Natural killer cell (primary cell): ENCODE results near the gene CCNK. TPM values are rescaled to one million over a fixed set of nuclear protein-coding genes. Genes with fewer than 3 reads are reported as not detected.

Experiments
- ATAC-seq, 3 donors: fragments of 150-1000 bp in 2 of 3; fragments of 200-7000 bp in 1 of 3; cut with Tn5 transposase; 1 replicate in 1 of 3; 2 replicates in 2 of 3; pipeline ENCODE4 v1.10.0; 2021; ENCODE audit warnings: mild to moderate bottlenecking in 2 of 3, moderate library complexity in 2 of 3
- DNase-seq, 2 donors: peaks; one replicate each; pipeline versions ENCODE4 v3.0.0 to v3.0.0-alpha.2; 2013 to 2021; ENCODE audit warnings: mixed read lengths in 1 of 2
- H3K27ac ChIP-seq: one replicate; pipeline ENCODE4 v1.5.1; 2013; ENCODE audit warnings: mild to moderate bottlenecking, low read length
- H3K27me3 ChIP-seq: one replicate; pipeline ENCODE4 v1.6.1; 2013; ENCODE audit warnings: low read length; ENCODE audit not compliant: control insufficient read depth, insufficient read depth
- H3K36me3 ChIP-seq: one replicate; pipeline ENCODE4 v1.6.1; 2013; ENCODE audit warnings: low read length; ENCODE audit not compliant: control insufficient read depth, insufficient read depth
- H3K4me1 ChIP-seq: one replicate; pipeline ENCODE4 v1.6.1; 2013; ENCODE audit warnings: low read length; ENCODE audit not compliant: control insufficient read depth, insufficient read depth
- H3K4me3 ChIP-seq: one replicate; pipeline ENCODE4 v1.5.1; 2013; ENCODE audit warnings: low read length
- H3K9me3 ChIP-seq: one replicate; pipeline ENCODE4 v1.6.1; 2013; ENCODE audit warnings: low read length; ENCODE audit not compliant: control insufficient read depth, insufficient read depth
- H3K27ac Mint-ChIP-seq, 2 donors: one replicate each; pipeline ENCODE4 v1.8.0; 2022; ENCODE audit warnings: mild to moderate bottlenecking in 2 of 2, mixed read lengths in 2 of 2, moderate library complexity in 1 of 2
- H3K27me3 Mint-ChIP-seq, 2 donors: one replicate each; pipeline ENCODE4 v1.8.0; 2022; ENCODE audit warnings: low read depth in 2 of 2, mixed read lengths in 2 of 2
- H3K36me3 Mint-ChIP-seq: one replicate; pipeline ENCODE4 v1.8.0; 2022; ENCODE audit warnings: mixed read lengths
- H3K4me1 Mint-ChIP-seq, 2 donors: one replicate each; pipeline ENCODE4 v1.8.0; 2022; ENCODE audit warnings: mixed read lengths in 2 of 2
- H3K4me3 Mint-ChIP-seq: one replicate; pipeline ENCODE4 v1.8.0; 2022; ENCODE audit warnings: mild to moderate bottlenecking, moderate library complexity, mixed read lengths
- H3K9me3 Mint-ChIP-seq, 2 donors: one replicate each; pipeline ENCODE4 v1.8.0; 2022; ENCODE audit warnings: mixed read lengths in 2 of 2
- WGBS: methylation state at CpG from one replicate; pipeline ENCODE4 v1.1.7; 2013; ENCODE audit warnings: missing lambda C conversion rate; ENCODE audit not compliant: insufficient coverage; 5-methylcytosine and 5-hydroxymethylcytosine counted together
- intact Hi-C: fragments of 100-400 bp; cut with micrococcal nuclease; formaldehyde crosslinking; loops from one replicate; pipeline ENCODE4 v1.14.2; 2022
- total RNA-seq, 4 donors: library from RNA; stranded (reverse); fragments of 120-200 nt in 1 of 4; gene quantifications; one replicate each; pipeline versions ENCODE4 v1.2.3 to v1.2.4, GENCODE V29; 2013 to 2022
- TF ChIP-seq, protein P1 (sequence below): fragments of 200-600 bp; IDR thresholded peaks from one replicate; pipeline ENCODE4 v1.8.0; 2022; ENCODE audit warnings: antibody characterized with exemption

The CCNK gene
- total RNA-seq, 3 donors from 2014 or later (not counting 1 experiment from before 2014, with no cell fraction given) = 155 to 168 (median 165) TPM

DNA sequence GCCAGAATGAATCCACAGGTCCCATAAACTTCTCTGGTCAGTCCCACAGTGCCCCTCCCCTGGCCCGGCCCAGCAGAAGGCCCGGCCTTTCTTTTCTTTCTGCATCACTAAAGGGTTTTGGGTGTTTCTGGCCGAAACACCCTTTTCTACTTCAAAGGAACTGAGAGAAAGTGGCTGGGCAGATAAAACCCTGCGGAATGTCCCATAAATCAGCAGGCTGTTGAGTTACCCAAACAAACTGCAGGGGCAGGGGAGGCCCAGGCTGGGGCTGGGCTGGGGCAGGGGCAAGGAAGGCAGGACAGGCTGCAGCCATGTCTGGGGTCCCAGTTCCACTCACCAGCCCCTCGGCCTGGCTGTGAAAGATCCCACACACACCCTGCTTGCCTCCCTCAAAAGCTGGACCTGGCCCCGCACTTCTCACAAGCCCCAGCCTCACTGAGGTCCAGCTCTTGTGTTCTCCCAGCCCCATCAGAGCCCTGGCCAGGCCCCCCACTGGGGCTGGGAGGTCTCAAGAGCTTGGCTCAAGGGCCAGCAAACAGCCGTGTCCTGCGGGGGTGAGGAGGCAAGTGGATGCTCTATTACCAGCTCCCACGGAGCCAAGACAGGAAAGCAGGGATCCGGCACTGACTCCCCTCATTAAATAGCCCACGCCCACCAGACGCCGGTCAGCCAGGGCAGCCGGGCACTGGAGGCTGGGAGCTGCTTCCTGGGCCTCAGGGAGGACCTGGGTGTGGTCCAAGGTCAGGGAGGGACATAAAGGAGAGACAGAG lies 41.9 kb downstream of the CCNK start:
- ATAC-seq (no peak), DNase-seq (no peak)
- no peaks in the 10 kb centered on the region for H3K4me1 Mint-ChIP-seq
- 90% methylated on average over 14 of the region's 14 CpGs for WGBS
- Histone ChIP-seq H3K36me3 (no peaks in the 10 kb centered on the region), H3K27me3 (no peaks in the 10 kb centered on the region), H3K27ac (no peak overlapping the region), H3K4me1 (peaks cover 5% of the 10 kb centered on the region), H3K9me3 (no peaks in the 10 kb centered on the region), H3K4me3 (no peak overlapping the region)
- H3K9me3 Mint-ChIP-seq = no peaks in the 10 kb centered on the region
- intact Hi-C loops = no loop called here
- H3K27ac Mint-ChIP-seq = no peak overlapping the region
- H3K36me3 Mint-ChIP-seq = no peaks in the 10 kb centered on the region
- no peak overlapping the region for H3K4me3 Mint-ChIP-seq
- TF ChIP-seq, protein P1, sequence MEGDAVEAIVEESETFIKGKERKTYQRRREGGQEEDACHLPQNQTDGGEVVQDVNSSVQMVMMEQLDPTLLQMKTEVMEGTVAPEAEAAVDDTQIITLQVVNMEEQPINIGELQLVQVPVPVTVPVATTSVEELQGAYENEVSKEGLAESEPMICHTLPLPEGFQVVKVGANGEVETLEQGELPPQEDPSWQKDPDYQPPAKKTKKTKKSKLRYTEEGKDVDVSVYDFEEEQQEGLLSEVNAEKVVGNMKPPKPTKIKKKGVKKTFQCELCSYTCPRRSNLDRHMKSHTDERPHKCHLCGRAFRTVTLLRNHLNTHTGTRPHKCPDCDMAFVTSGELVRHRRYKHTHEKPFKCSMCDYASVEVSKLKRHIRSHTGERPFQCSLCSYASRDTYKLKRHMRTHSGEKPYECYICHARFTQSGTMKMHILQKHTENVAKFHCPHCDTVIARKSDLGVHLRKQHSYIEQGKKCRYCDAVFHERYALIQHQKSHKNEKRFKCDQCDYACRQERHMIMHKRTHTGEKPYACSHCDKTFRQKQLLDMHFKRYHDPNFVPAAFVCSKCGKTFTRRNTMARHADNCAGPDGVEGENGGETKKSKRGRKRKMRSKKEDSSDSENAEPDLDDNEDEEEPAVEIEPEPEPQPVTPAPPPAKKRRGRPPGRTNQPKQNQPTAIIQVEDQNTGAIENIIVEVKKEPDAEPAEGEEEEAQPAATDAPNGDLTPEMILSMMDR = no peak
- no peaks in the 10 kb centered on the region for H3K27me3 Mint-ChIP-seq

DNA sequence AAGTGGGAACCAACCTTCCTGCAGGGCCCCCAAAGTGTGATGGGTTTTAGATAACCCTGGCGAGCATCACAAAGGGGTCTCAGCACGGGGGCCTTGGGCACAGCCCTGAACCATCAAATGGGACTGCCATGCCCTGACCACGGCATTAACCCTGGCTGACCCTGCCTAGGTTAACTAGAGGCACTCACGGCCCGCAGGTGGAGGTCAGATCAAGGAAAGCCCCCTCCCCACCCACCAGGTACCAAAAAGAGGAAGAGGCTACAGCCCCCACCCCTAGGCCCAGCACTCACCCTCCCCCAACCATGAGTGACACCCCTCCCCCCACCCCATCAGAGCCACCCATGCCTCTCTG lies 42.5 kb downstream of the CCNK start:
- Histone ChIP-seq H3K4me3 (no peak overlapping the region), H3K36me3 (no peaks in the 10 kb centered on the region)
- intact Hi-C loops = no loop called here

DNA sequence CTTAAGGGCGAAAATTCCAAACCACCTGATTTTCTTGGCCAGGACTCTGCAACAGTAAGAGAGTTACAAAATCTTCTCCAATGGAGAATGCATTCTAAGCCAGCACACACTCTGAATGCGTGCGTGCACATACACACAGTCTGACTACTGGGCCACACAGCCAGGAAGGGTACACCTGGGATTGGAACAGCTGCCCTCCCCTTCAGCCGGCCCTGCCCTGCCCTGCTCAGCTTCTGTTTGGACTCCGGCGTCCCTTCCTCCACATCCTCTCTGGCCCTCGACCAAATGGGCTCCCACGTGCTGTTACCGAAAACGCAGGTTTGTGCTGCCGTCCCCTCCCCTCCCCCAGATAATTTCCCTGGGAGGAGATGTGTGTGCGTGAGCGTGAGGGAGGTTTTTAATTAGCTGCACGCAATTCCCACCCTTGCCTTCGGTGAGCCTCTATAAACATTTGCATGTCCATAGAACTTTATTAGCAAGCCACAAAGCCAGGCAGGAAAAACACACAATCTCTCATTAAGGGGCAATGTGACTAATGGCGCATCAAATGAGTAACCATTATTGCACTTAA lies 43.0 kb downstream of the CCNK start:
- Histone ChIP-seq H3K4me3 (no peak overlapping the region), H3K9me3 (no peaks in the 10 kb centered on the region), H3K36me3 (no peaks in the 10 kb centered on the region), H3K4me1 (no peaks in the 10 kb centered on the region), H3K27ac (no peak overlapping the region), H3K27me3 (no peaks in the 10 kb centered on the region)
- intact Hi-C loops = no loop called here
- 95% methylated on average over 10 of the region's 16 CpGs for WGBS
- no peak for DNase-seq
- no peak overlapping the region for H3K27ac Mint-ChIP-seq
- H3K4me3 Mint-ChIP-seq = no peak overlapping the region
- TF ChIP-seq, protein P1 = no peak
- H3K9me3 Mint-ChIP-seq = no peaks in the 10 kb centered on the region
- no peak for ATAC-seq
- no peaks in the 10 kb centered on the region for H3K36me3 Mint-ChIP-seq
- H3K27me3 Mint-ChIP-seq = no peaks in the 10 kb centered on the region
- H3K4me1 Mint-ChIP-seq = no peaks in the 10 kb centered on the region

More for the DNA sequence above, 42.5 kb downstream of the CCNK start:
- ATAC-seq (no peak), DNase-seq (no peak)
- Mint-ChIP-seq H3K27ac (no peak overlapping the region), H3K4me3 (no peak overlapping the region), H3K27me3 (no peaks in the 10 kb centered on the region), H3K9me3 (no peaks in the 10 kb centered on the region), H3K4me1 (no peaks in the 10 kb centered on the region), H3K36me3 (no peaks in the 10 kb centered on the region)
- no peak overlapping the region for H3K27ac ChIP-seq
- no peaks in the 10 kb centered on the region for H3K9me3 ChIP-seq
- TF ChIP-seq, protein P1 = no peak
- 88% methylated on average over 5 of the region's 5 CpGs for WGBS
- no peaks in the 10 kb centered on the region for H3K4me1 ChIP-seq
- H3K27me3 ChIP-seq = no peaks in the 10 kb centered on the region
